ENCODE measurements around the gene ENO2.

ENO2 gene

DNA sequence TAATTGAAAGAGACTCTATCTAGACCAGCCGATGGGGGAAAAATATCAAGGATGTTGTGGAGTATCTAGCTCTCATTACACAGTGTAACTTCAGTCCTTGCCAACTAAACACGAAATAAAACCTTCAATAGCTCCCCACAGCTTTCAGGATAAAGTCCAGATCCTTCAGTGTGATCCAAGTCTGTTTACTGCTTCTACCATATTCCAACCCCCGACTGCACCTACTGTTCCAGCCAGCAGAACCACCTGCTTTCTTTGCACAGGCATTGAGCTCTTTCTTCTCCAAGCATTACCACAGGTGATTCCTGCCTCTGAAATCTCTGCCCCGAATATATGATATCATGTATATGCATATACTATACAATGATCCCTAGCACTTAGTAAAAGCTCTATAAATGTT lies 11.9 kb upstream of the ENO2 start:
- Histone ChIP-seq H3K9me2 (replicated peaks; ENCODE audit: insufficient read depth, low read length) (no peaks in the 10 kb centered on the region), H3K9ac (ENCODE audit: low read length) (no peak overlapping the region), H3K27ac (ENCODE audit: low read length) (no peak overlapping the region), H4K20me1 (ENCODE audit: insufficient read depth, low read length) (no peaks in the 10 kb centered on the region), H3K36me3 (replicated peaks; ENCODE audit: insufficient read depth, low read length) (no peaks in the 10 kb centered on the region), H3K27me3 (replicated peaks; ENCODE audit: insufficient read depth, low read length) (no peaks in the 10 kb centered on the region), H3K79me2 (ENCODE audit: low read length) (no peaks in the 10 kb centered on the region), H3F3A (ENCODE audit: insufficient read depth, low read length) (no peaks in the 10 kb centered on the region), H3K9me3 (replicated peaks; ENCODE audit: insufficient read depth, low read length) (no peaks in the 10 kb centered on the region), H3K4me1 (ENCODE audit: low read length) (peaks cover 11% of the 10 kb centered on the region), H3K4me3 (ENCODE audit: low read length) (no peak overlapping the region), H3K4me2 (ENCODE audit: low read depth, low read length) (no peak overlapping the region), H2AFZ (ENCODE audit: low read length) (no peak overlapping the region)
- DNase-seq = no peak
- TF ChIP-seq EZH2 (optimal IDR thresholded peaks at IDR 0.05; ENCODE audit: low read depth, low read length) = no peak
- TF ChIP-seq, protein P1, sequence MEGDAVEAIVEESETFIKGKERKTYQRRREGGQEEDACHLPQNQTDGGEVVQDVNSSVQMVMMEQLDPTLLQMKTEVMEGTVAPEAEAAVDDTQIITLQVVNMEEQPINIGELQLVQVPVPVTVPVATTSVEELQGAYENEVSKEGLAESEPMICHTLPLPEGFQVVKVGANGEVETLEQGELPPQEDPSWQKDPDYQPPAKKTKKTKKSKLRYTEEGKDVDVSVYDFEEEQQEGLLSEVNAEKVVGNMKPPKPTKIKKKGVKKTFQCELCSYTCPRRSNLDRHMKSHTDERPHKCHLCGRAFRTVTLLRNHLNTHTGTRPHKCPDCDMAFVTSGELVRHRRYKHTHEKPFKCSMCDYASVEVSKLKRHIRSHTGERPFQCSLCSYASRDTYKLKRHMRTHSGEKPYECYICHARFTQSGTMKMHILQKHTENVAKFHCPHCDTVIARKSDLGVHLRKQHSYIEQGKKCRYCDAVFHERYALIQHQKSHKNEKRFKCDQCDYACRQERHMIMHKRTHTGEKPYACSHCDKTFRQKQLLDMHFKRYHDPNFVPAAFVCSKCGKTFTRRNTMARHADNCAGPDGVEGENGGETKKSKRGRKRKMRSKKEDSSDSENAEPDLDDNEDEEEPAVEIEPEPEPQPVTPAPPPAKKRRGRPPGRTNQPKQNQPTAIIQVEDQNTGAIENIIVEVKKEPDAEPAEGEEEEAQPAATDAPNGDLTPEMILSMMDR (IDR thresholded peaks at IDR 0.05; ENCODE audit: low read length) = no peak
- TF ChIP-seq EZH2phosphoT487 (IDR thresholded peaks at IDR 0.05; ENCODE audit: low read length) = no peak

DNA sequence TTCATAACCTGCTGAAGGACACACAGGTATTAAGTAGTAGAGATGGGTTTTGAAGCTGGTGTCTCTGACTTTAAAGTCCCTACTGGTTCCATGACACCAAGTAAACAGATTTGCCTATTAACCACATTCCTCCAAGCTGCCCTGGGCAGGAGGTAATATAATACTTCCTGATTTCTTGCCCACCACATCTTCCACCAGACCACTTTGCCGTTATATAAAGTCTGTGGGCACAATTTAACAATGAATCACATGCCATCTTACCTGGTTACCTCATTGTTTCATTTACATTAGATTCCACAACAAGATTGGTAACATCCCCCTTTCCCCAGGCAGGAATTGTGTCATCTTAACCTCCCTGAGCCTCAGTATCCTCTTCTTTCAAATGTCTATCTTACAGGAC lies 10.7 kb upstream of the ENO2 start:
- Histone ChIP-seq H3K27ac (ENCODE audit: low read length) (no peak overlapping the region), H4K20me1 (ENCODE audit: insufficient read depth, low read length) (no peaks in the 10 kb centered on the region), H3K9me3 (replicated peaks; ENCODE audit: insufficient read depth, low read length) (no peaks in the 10 kb centered on the region), H3K79me2 (ENCODE audit: low read length) (no peaks in the 10 kb centered on the region), H3K4me1 (ENCODE audit: low read length) (peaks cover 11% of the 10 kb centered on the region), H3K27me3 (replicated peaks; ENCODE audit: insufficient read depth, low read length) (no peaks in the 10 kb centered on the region), H3K9ac (ENCODE audit: low read length) (no peak overlapping the region), H3K9me2 (replicated peaks; ENCODE audit: insufficient read depth, low read length) (no peaks in the 10 kb centered on the region), H3K4me2 (ENCODE audit: low read depth, low read length) (no peak overlapping the region), H3K4me3 (ENCODE audit: low read length) (no peak overlapping the region), H3K36me3 (replicated peaks; ENCODE audit: insufficient read depth, low read length) (no peaks in the 10 kb centered on the region), H2AFZ (ENCODE audit: low read length) (peak overlapping the region; percentile 71; the same call in 1 of the 2 replicates), H3F3A (ENCODE audit: insufficient read depth, low read length) (no peaks in the 10 kb centered on the region)
- DNase-seq = no peak
- TF ChIP-seq, protein P1 (IDR thresholded peaks at IDR 0.05; ENCODE audit: low read length) = no peak
- TF ChIP-seq EZH2 (optimal IDR thresholded peaks at IDR 0.05; ENCODE audit: low read depth, low read length) = no peak
- no peak for TF ChIP-seq EZH2phosphoT487 (IDR thresholded peaks at IDR 0.05; ENCODE audit: low read length)

- Histone ChIP-seq H2AFZ (ENCODE audit: low read length) (peak within 1 kb of the TSS; percentile 71), H3K27ac (ENCODE audit: low read length) (peak within 1 kb of the TSS; percentile 48), H3K27me3 (replicated peaks; ENCODE audit: insufficient read depth, low read length) (no peaks in the 10 kb centered on the region), H3K79me2 (ENCODE audit: low read length) (no peaks in the 10 kb centered on the region), H3K9me3 (replicated peaks; ENCODE audit: insufficient read depth, low read length) (no peaks in the 10 kb centered on the region), H3K36me3 (replicated peaks; ENCODE audit: insufficient read depth, low read length) (no peaks in the 10 kb centered on the region), H3K4me2 (ENCODE audit: low read depth, low read length) (peak within 1 kb of the TSS; percentile 83), H3K9me2 (replicated peaks; ENCODE audit: insufficient read depth, low read length) (no peaks in the 10 kb centered on the region), H3F3A (ENCODE audit: insufficient read depth, low read length) (no peaks in the 10 kb centered on the region), H3K4me1 (ENCODE audit: low read length) (peaks cover 11% of the 10 kb centered on the region), H3K4me3 (ENCODE audit: low read length) (peak within 1 kb of the TSS; percentile 76), H4K20me1 (ENCODE audit: insufficient read depth, low read length) (no peaks in the 10 kb centered on the region), H3K9ac (ENCODE audit: low read length) (peak within 1 kb of the TSS; percentile 75)
- TF ChIP-seq EZH2phosphoT487 (IDR thresholded peaks at IDR 0.05; ENCODE audit: low read length) (no peak), EZH2 (optimal IDR thresholded peaks at IDR 0.05; ENCODE audit: low read depth, low read length) (no peak)
- TF ChIP-seq, protein P1 (IDR thresholded peaks at IDR 0.05; ENCODE audit: low read length) = no peak
- DNase-seq = peak; percentile 97
Observed at GRCh38 chr12:6904280-6905276, 9.8 kb upstream of the ENO2 start, which contains the start of gene LRRC23. Gene LRRC23 (plus strand): TSS chr12:6904822. CDS start chr12:6905634, 812 bp downstream.

Measured in MM.1S (cell line).